Colonic mucosa (tissue), 4 donors: ENCODE data around the gene EPB41L2. TPM values are rescaled to one million over a fixed set of nuclear protein-coding genes. Genes with fewer than 3 reads are reported as not detected.

Experiments
- DNase-seq: peaks from one replicate; pipeline ENCODE4 v3.0.0-alpha.2; 2020
- H3K27ac ChIP-seq: fragments of 200-600 bp; one replicate; pipeline ENCODE4 v1.8.0; 2021
- H3K27me3 ChIP-seq: fragments of 200-600 bp; one replicate; pipeline ENCODE4 v1.8.0; 2021
- H3K36me3 ChIP-seq: fragments of 200-600 bp; one replicate; pipeline ENCODE4 v1.8.0; 2021
- H3K4me1 ChIP-seq: fragments of 200-600 bp; one replicate; pipeline ENCODE4 v1.8.0; 2021; ENCODE audit warnings: mild to moderate bottlenecking
- H3K4me3 ChIP-seq: fragments of 200-600 bp; one replicate; pipeline ENCODE4 v1.8.0; 2021
- H3K9ac ChIP-seq, 2 donors: one replicate each; pipeline ENCODE4 v1.7.0; 2013; ENCODE audit warnings: control low read depth in 2 of 2, low read depth in 2 of 2, low read length in 2 of 2
- H3K9me3 ChIP-seq: fragments of 200-600 bp; one replicate; pipeline ENCODE4 v1.8.0; 2021
- intact Hi-C: fragments of 100-400 bp; cut with DNase I; formaldehyde crosslinking; loops from one replicate; pipeline ENCODE4 v1.14.1; 2022
- total RNA-seq, 2 donors: library from RNA; stranded (reverse); fragmentation: NEBNext Ultra II Directional in 1 of 2; extraction: Animal tissue kit (Norgen Biotek cat#: 25700) in 1 of 2; gene quantifications; one replicate each; pipeline ENCODE4 v1.2.1, GENCODE V29; 2021
- TF ChIP-seq, protein P1 (sequence below): fragments of 200-600 bp; IDR thresholded peaks from one replicate; pipeline ENCODE4 v1.8.0; 2022; ENCODE audit warnings: antibody characterized with exemption, mild to moderate bottlenecking
- donor health status: healthy.
- donor health status: DM: no; HTN: no; CAD: no.
- donor health status: DM: no; HTN: no; CAD: no.

EPB41L2 gene
- total RNA-seq, 2 donors from 2014 or later, result 106 to 113 TPM

GRCh38 chr6:130843575-130844320 lies 219.3 kb downstream of the EPB41L2 start:
- Histone ChIP-seq H3K27me3 (no peaks in the 10 kb centered on the region), H3K4me1 (no peaks in the 10 kb centered on the region), H3K36me3 (no peaks in the 10 kb centered on the region), H3K4me3 (no peak overlapping the region), H3K9me3 (no peaks in the 10 kb centered on the region), H3K9ac (no peak overlapping the region), H3K27ac (no peak overlapping the region)
- intact Hi-C loops, result loop anchor here (10.0 kb wide), 1 partner anchor 519 kb away; no protein-coding TSS in a partner anchor
- TF ChIP-seq, protein P1, sequence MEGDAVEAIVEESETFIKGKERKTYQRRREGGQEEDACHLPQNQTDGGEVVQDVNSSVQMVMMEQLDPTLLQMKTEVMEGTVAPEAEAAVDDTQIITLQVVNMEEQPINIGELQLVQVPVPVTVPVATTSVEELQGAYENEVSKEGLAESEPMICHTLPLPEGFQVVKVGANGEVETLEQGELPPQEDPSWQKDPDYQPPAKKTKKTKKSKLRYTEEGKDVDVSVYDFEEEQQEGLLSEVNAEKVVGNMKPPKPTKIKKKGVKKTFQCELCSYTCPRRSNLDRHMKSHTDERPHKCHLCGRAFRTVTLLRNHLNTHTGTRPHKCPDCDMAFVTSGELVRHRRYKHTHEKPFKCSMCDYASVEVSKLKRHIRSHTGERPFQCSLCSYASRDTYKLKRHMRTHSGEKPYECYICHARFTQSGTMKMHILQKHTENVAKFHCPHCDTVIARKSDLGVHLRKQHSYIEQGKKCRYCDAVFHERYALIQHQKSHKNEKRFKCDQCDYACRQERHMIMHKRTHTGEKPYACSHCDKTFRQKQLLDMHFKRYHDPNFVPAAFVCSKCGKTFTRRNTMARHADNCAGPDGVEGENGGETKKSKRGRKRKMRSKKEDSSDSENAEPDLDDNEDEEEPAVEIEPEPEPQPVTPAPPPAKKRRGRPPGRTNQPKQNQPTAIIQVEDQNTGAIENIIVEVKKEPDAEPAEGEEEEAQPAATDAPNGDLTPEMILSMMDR, result peak; percentile 25
- no peak for DNase-seq

GRCh38 chr6:130841128-130841728 lies 221.8 kb downstream of the EPB41L2 start:
- Histone ChIP-seq H3K9me3 (no peaks in the 10 kb centered on the region), H3K27ac (no peak overlapping the region), H3K36me3 (no peaks in the 10 kb centered on the region), H3K27me3 (no peaks in the 10 kb centered on the region), H3K4me3 (no peak overlapping the region), H3K9ac (no peak overlapping the region), H3K4me1 (no peaks in the 10 kb centered on the region)
- TF ChIP-seq, protein P1, result no peak
- intact Hi-C loops, result loop anchor here (10.0 kb wide), 1 partner anchor 516 kb away; no protein-coding TSS in a partner anchor
- no peak for DNase-seq

DNA sequence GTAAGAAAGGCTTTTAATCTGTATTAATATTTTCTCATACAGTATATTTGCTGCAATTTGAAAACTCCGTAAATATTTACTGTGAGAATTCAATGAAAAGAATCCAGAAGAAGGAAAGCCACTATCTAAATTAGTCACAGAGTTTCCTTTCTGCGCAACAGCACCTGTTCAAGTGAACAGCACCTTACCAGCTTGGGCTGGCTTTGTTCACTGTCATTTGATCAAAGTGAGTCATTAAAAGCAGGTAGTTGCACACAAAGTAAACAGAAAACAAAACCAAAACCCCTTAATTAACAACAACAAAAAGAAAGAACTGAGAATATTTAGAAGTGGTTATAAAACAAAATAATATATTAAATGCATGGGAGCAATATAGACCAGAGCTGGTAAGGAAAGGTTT lies 223.0 kb downstream of the EPB41L2 start:
- DNase-seq, result no peak
- H3K4me3 ChIP-seq, result no peak overlapping the region
- no peaks in the 10 kb centered on the region for H3K9me3 ChIP-seq
- no peaks in the 10 kb centered on the region for H3K4me1 ChIP-seq
- TF ChIP-seq, protein P1, result no peak
- no peak overlapping the region for H3K27ac ChIP-seq
- H3K27me3 ChIP-seq, result no peaks in the 10 kb centered on the region
- H3K9ac ChIP-seq, result no peak overlapping the region
- no peaks in the 10 kb centered on the region for H3K36me3 ChIP-seq
- intact Hi-C loops, result loop anchor here (10.0 kb wide), 1 partner anchor 515 kb away; no protein-coding TSS in a partner anchor

GRCh38 chr6:130839379-130839778 lies 223.7 kb downstream of the EPB41L2 start:
- Histone ChIP-seq H3K9ac (no peak overlapping the region), H3K9me3 (no peaks in the 10 kb centered on the region), H3K4me3 (no peak overlapping the region), H3K27ac (no peak overlapping the region), H3K36me3 (no peaks in the 10 kb centered on the region), H3K4me1 (no peaks in the 10 kb centered on the region), H3K27me3 (no peaks in the 10 kb centered on the region)
- intact Hi-C loops, result loop anchor here (10.0 kb wide), 1 partner anchor 135 kb away; no protein-coding TSS in a partner anchor
- DNase-seq, result no peak
- TF ChIP-seq, protein P1, result no peak

DNA sequence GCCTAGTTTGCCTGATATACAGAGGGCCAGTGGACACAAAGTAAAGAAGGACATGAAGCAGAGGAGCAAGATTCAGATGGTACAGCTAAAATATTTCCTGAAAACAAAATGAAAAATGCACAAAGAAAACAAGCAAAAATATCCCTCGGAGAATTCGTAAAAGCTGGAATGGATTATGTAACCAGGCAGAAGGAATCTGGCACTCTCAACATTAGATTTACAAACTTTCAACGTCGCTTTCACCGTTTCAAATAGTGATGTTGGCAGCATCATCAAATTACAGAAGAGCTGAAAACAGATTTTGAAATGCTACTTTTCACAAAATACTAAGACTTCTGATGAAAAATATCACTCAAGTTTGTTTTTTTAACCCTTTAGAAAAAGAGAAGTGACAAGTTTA lies 224.1 kb downstream of the EPB41L2 start:
- Histone ChIP-seq H3K4me3 (no peak overlapping the region), H3K9ac (no peak overlapping the region), H3K27ac (no peak overlapping the region), H3K36me3 (no peaks in the 10 kb centered on the region), H3K9me3 (no peaks in the 10 kb centered on the region), H3K4me1 (no peaks in the 10 kb centered on the region), H3K27me3 (no peaks in the 10 kb centered on the region)
- no peak for DNase-seq
- TF ChIP-seq, protein P1, result no peak
- intact Hi-C loops, result loop anchor here (10.0 kb wide), 1 partner anchor 134 kb away; no protein-coding TSS in a partner anchor
